HG03469 (cell line): Measurements from ENCODE around the gene ATP2B2.
A peak's percentile ranks its signal among the peaks of the same experiment; 100 is the strongest.

Source experiments
- ATAC-seq: cut with Tn5 transposase; IDR thresholded peaks from one replicate; pipeline ENCODE4 v1.9.1; 2021; ENCODE audit warnings: mild to moderate bottlenecking, moderate library complexity, moderate number of reproducible peaks; ENCODE audit not compliant: unreplicated experiment

The ATP2B2 gene

GRCh38 chr3:10405816-10406215 is 99.6 kb downstream of the ATP2B2 start:
- no peak for ATAC-seq

- no peak for ATAC-seq
Observed at GRCh38 chr3:10404876-10405275, 100.5 kb downstream of the ATP2B2 start.

GRCh38 chr3:10404377-10404776 is 101.0 kb downstream of the ATP2B2 start:
- no peak for ATAC-seq

GRCh38 chr3:10401990-10402761 is 103.2 kb downstream of the ATP2B2 start:
- ATAC-seq = no peak

GRCh38 chr3:10400749-10401495 is 104.5 kb downstream of the ATP2B2 start:
- ATAC-seq = no peak

GRCh38 chr3:10400050-10400748 is 105.2 kb downstream of the ATP2B2 start:
- ATAC-seq = no peak

- ATAC-seq = no peak
Observed at GRCh38 chr3:10399634-10400033, 105.8 kb downstream of the ATP2B2 start.

GRCh38 chr3:10398341-10398740 is 107.0 kb downstream of the ATP2B2 start:
- ATAC-seq = no peak

- ATAC-seq = no peak
Observed at GRCh38 chr3:10397879-10398278, 107.5 kb downstream of the ATP2B2 start.

- ATAC-seq = no peak
Observed at GRCh38 chr3:10396931-10397330, 108.5 kb downstream of the ATP2B2 start.

GRCh38 chr3:10396083-10396482 is 109.3 kb downstream of the ATP2B2 start:
- no peak for ATAC-seq

GRCh38 chr3:10395671-10396070 is 109.7 kb downstream of the ATP2B2 start:
- no peak for ATAC-seq

GRCh38 chr3:10395196-10395595 is 110.2 kb downstream of the ATP2B2 start:
- no peak for ATAC-seq

- no peak for ATAC-seq
Observed at GRCh38 chr3:10394491-10395025, 110.8 kb downstream of the ATP2B2 start.

GRCh38 chr3:10393514-10393913 is 111.9 kb downstream of the ATP2B2 start:
- no peak for ATAC-seq

GRCh38 chr3:10392906-10393461 is 112.4 kb downstream of the ATP2B2 start:
- no peak for ATAC-seq

GRCh38 chr3:10392244-10392643 is 113.1 kb downstream of the ATP2B2 start:
- no peak for ATAC-seq

- ATAC-seq = no peak
Observed at GRCh38 chr3:10391391-10391790, 114.0 kb downstream of the ATP2B2 start.

GRCh38 chr3:10390641-10391373 is 114.6 kb downstream of the ATP2B2 start:
- ATAC-seq = no peak

GRCh38 chr3:10389995-10390394 is 115.4 kb downstream of the ATP2B2 start:
- ATAC-seq = peak; percentile 77
